ENCODE results near the gene SSR4.

The SSR4 gene

GRCh38 chrX:153799326-153799725 is 4.9 kb downstream of the SSR4 start:
- Histone ChIP-seq H3K27me3 (replicated peaks) (no peaks in the 10 kb centered on the region), H3K36me3 (replicated peaks) (peaks cover 3% of the 10 kb centered on the region), H3K27ac (no peak overlapping the region), H3K4me3 (ENCODE audit: low read depth, low read length) (no peak overlapping the region)
- DNase-seq, result no peak
- in situ Hi-C loops (cut with HindIII; ENCODE audit: low pct_ligation_motif_present, low sequenced_read_pairs), result no loop called here
- no peak for TF ChIP-seq CTCF (IDR thresholded peaks at IDR 0.05; ENCODE audit: low read depth, low read length, missing control alignments)

GRCh38 chrX:153800177-153800722 is 5.8 kb downstream of the SSR4 start:
- in situ Hi-C loops (cut with HindIII; ENCODE audit: low pct_ligation_motif_present, low sequenced_read_pairs), result no loop called here
- no peak for TF ChIP-seq CTCF (IDR thresholded peaks at IDR 0.05; ENCODE audit: low read depth, low read length, missing control alignments)
- H3K36me3 ChIP-seq (replicated peaks), result peaks cover 3% of the 10 kb centered on the region
- no peak overlapping the region for H3K4me3 ChIP-seq (ENCODE audit: low read depth, low read length)
- no peaks in the 10 kb centered on the region for H3K27me3 ChIP-seq (replicated peaks)
- H3K27ac ChIP-seq, result no peak overlapping the region
- no peak for DNase-seq

- no peak for DNase-seq
- TF ChIP-seq CTCF (IDR thresholded peaks at IDR 0.05; ENCODE audit: low read depth, low read length, missing control alignments), result no peak
- in situ Hi-C loops (cut with HindIII; ENCODE audit: low pct_ligation_motif_present, low sequenced_read_pairs), result no loop called here
- Histone ChIP-seq H3K27me3 (replicated peaks) (no peaks in the 10 kb centered on the region), H3K27ac (no peak overlapping the region), H3K36me3 (replicated peaks) (peaks cover 3% of the 10 kb centered on the region), H3K4me3 (ENCODE audit: low read depth, low read length) (no peak overlapping the region)
These were observed 6.3 kb downstream of the SSR4 start for GRCh38 chrX:153800746-153801145.

GRCh38 chrX:153801669-153802068 is 7.2 kb downstream of the SSR4 start:
- in situ Hi-C loops (cut with HindIII; ENCODE audit: low pct_ligation_motif_present, low sequenced_read_pairs), result no loop called here
- no peaks in the 10 kb centered on the region for H3K27me3 ChIP-seq (replicated peaks)

GRCh38 chrX:153802513-153803045 is 8.1 kb downstream of the SSR4 start:
- TF ChIP-seq CTCF (IDR thresholded peaks at IDR 0.05; ENCODE audit: low read depth, low read length, missing control alignments), result no peak
- no peak overlapping the region for H3K4me3 ChIP-seq (ENCODE audit: low read depth, low read length)
- no peaks in the 10 kb centered on the region for H3K27me3 ChIP-seq (replicated peaks)
- H3K36me3 ChIP-seq (replicated peaks), result no peaks in the 10 kb centered on the region
- no peak for DNase-seq
- no peak overlapping the region for H3K27ac ChIP-seq
- in situ Hi-C loops (cut with HindIII; ENCODE audit: low pct_ligation_motif_present, low sequenced_read_pairs), result no loop called here

More at GRCh38 chrX:153801669-153802068, 7.2 kb downstream of the SSR4 start:
- Histone ChIP-seq H3K27ac (no peak overlapping the region), H3K36me3 (replicated peaks) (no peaks in the 10 kb centered on the region), H3K4me3 (ENCODE audit: low read depth, low read length) (no peak overlapping the region)
- no peak for TF ChIP-seq CTCF (IDR thresholded peaks at IDR 0.05; ENCODE audit: low read depth, low read length, missing control alignments)
- DNase-seq, result no peak
